VCaP (cell line): ENCODE results near the gene TNFRSF6B.

Source experiments
- H3K27ac ChIP-seq: fragments of 450-650 bp; 2 replicates; pipeline ENCODE4 v1.5.1; 2017
- TF ChIP-seq, protein P1 (sequence below): fragments of 450-650 bp; conservative IDR thresholded peaks from 2 replicates; pipeline ENCODE4 v1.5.1; 2017; ENCODE audit warnings: mild to moderate bottlenecking, moderate library complexity

Gene TNFRSF6B

DNA sequence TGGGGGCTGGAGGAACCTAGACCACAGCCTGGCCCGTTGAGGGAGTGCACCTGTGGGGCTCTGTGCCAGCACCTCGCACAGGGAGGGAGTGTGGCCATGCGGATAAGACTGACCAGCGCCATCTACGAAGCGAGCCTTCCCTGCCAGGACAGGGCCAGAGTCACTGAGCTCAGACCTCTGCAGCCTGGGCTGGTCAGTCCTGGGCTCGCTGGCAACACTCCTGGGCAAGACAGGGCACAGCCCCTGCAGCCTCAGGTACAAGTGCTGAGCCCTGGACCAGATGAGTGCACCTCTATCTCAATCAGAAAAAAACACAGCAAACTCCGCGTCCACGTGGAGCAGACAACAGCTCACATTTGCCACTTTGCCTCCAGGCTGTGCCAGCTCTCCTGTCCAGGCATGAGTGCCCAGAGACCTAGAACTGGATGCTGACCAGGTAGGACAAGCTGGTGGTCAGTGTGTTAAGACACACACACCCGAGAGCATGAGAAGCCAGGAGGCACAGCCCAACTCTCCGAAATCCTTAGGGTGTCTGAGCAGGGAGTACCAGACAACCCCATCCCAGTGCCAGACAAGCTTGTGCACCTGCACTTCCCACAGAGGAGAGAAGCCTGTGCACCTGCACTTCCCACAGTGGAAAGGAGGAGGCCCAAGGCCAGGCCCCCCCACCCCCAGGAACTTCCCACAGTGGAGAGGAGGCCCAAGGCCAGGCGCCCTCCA lies 6.5 kb downstream of the TNFRSF6B start:
- TF ChIP-seq, protein P1, sequence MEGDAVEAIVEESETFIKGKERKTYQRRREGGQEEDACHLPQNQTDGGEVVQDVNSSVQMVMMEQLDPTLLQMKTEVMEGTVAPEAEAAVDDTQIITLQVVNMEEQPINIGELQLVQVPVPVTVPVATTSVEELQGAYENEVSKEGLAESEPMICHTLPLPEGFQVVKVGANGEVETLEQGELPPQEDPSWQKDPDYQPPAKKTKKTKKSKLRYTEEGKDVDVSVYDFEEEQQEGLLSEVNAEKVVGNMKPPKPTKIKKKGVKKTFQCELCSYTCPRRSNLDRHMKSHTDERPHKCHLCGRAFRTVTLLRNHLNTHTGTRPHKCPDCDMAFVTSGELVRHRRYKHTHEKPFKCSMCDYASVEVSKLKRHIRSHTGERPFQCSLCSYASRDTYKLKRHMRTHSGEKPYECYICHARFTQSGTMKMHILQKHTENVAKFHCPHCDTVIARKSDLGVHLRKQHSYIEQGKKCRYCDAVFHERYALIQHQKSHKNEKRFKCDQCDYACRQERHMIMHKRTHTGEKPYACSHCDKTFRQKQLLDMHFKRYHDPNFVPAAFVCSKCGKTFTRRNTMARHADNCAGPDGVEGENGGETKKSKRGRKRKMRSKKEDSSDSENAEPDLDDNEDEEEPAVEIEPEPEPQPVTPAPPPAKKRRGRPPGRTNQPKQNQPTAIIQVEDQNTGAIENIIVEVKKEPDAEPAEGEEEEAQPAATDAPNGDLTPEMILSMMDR, result no peak
- no peak overlapping the region for H3K27ac ChIP-seq

DNA sequence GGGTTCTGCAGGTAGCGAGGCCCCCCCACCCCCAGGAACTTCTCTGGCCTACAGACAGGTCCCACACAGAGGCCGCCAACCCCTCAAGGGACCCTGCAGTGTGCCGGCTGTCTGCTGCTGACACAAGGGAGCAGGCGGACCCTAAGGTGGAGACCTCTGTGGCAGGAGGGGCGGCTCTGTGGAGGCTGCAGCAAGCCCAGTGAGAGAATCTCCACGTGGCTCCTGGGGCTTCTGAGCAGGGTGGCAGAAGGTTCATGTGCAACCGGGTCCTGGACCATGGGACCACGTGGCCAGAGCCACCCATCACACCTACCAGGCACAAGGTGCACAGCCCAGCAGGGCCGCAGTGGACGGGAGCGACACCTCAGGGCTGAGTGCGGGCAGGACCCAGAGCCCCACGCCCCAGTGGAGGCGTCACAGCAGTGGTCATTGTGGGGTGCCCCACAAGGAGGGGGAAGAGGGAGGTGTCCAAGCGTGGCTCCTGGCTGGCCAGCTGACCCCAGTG lies 7.1 kb downstream of the TNFRSF6B start:
- H3K27ac ChIP-seq, result no peak overlapping the region

DNA sequence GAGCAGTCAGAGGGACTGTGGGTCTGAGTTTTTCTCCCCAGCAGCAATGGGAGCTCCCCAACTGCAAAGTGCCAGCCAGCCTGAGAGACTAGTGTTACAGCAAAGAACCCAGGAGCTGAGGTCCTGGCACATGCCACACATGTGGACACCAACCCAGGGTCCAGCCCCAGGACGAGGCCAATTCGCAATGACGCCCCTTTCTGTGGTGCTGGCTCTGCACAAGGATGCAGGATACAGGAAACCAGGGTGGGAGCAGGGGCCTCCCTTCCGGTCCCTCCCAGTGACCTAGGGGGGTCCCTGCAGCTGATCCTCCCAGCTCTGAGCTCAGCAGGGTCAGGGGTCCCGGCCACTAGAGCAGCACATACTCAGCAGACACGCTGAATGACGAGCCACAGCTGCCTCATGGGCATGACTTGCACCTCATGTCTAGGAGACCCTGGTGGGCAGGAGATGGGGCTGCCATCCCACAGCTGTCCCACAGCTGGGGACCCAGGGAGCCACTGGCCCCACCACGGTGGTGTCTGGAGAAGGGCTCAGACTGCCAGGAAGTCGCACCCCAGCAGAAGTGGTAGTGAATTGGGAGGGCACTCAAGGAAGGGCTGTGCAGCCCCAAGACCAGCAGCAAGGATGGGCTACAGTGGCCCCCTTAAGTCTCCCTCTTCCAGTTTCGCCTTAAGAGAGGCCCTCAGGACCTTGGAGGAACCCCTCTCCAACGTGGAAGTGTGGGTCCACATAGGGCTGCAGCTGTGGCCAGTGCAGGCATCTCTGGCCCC lies 7.7 kb downstream of the TNFRSF6B start:
- TF ChIP-seq, protein P1, result no peak
- H3K27ac ChIP-seq, result no peak overlapping the region

More for the DNA sequence above, 7.1 kb downstream of the TNFRSF6B start:
- TF ChIP-seq, protein P1, result no peak

DNA sequence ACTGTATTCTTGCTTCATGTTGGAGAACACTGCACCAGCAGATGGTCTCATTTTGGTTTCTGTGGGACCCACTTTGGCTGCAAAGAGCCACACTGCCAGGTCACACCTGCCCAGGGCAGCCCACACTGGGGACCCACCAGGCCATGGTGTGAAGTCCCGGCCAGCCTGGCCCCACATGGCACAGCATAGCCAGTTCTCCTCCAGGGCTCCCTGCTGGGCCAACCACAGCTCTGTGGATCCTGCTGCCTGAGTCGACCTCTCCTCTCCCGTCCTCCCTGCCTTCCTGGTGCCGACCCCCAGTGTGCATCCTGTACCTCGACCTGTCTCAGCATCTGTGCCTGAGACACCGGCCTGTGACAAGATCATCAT lies 8.3 kb downstream of the TNFRSF6B start:
- TF ChIP-seq, protein P1, result no peak
- H3K27ac ChIP-seq, result no peak overlapping the region

DNA sequence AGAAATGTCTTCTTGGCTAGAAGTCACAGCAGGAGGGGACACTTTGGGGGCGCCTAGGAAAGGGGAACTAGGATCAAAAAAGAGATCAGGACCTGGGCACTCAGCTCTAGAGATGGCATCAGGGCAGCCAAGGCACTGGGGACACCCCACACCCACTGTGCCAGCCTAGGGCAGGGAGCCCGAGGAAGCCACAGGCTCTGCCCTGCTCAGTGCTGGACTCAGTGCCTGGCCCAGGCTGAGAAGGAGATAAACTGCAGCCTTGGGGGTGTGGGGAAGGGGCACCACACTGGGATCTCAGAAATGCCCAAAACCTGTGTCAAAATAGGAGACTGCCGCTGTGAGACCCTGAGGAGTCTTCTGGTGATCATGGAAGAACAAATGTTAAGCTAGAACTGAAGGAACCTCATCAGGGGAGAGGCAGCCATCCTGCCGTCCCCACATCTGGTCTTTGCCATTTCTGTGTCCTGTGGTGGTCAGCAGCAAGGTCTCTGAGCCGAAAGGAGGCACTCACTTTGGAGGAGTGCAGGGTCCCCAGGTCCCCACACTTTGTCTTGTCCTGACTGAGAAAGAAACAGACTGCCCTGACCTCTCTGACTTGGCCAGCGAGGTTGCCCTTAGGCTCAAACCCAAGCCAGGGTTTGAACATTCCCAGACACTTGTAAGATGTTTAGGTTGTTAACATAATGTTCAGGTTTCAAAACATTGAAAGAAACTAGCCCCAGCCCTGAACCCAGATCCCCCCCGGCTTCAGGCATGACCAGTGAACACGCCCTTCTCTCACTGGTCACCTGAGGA lies 9.0 kb downstream of the TNFRSF6B start:
- H3K27ac ChIP-seq, result peak overlapping the region; percentile 96
- TF ChIP-seq, protein P1, result no peak

DNA sequence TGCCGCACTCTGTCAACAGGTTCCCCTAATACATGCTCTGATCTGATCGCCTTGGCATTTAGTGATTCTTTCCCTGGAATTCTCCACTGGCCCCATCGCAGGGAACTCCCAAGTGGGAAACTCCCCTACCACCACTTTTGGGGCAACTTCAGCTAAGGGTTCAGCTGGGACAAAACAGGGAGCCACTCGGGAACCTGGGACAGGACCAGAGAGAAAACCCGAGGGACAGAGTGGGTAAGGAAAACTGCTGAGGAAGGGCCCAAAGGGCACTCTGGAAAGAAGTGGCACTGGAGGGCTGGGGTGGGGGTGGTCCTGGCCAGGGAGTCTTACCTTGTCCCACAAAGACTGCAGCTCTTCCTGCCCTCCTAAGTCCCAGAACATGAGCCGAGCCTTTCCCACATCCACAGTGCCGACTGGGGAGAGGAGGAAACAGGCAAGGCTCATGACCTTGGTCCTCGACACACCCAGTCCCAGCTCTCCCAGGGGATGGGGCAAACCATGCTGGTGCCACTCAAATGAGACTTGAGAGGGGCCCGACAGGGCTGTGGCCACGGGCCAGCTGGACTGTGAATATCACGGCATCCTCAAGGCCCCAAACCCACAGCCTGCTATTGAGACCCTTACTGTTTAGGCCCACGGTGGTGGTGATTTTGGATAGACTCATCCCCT lies 9.7 kb downstream of the TNFRSF6B start:
- H3K27ac ChIP-seq, result peak overlapping the region; percentile 96
- TF ChIP-seq, protein P1, result no peak
